Measurements from ENCODE around the gene SCUBE3.

GRCh38 chr6:35174501-35174900, 39.3 kb upstream of the SCUBE3 start:
- TF ChIP-seq CTCF (IDR thresholded peaks at IDR 0.05) (no peak), POLR2A (IDR thresholded peaks at IDR 0.05) (no peak), POLR2AphosphoS5 (IDR thresholded peaks at IDR 0.05; ENCODE audit: insufficient read depth in 1 of 2, low read depth in 1 of 2) (no peak)
